DND-41 (cell line): ENCODE results near the gene SUSD5.

Experiments
- EZH2 ChIP-seq: IDR thresholded peaks from 3 replicates; pipeline ENCODE4 v1.6.1; 2012; ENCODE audit warnings: borderline replicate concordance, low read depth, mild to moderate bottlenecking, moderate library complexity, low read length, inconsistent platforms; ENCODE audit not compliant: severe bottlenecking
- TF ChIP-seq, protein P1 (sequence below): IDR thresholded peaks from 2 replicates; pipeline ENCODE4 v1.5.1; 2012; ENCODE audit warnings: borderline replicate concordance, low read length, moderate library complexity, mild to moderate bottlenecking; ENCODE audit not compliant: poor library complexity, severe bottlenecking; ENCODE audit errors: extremely low read depth

- TF ChIP-seq, protein P1, sequence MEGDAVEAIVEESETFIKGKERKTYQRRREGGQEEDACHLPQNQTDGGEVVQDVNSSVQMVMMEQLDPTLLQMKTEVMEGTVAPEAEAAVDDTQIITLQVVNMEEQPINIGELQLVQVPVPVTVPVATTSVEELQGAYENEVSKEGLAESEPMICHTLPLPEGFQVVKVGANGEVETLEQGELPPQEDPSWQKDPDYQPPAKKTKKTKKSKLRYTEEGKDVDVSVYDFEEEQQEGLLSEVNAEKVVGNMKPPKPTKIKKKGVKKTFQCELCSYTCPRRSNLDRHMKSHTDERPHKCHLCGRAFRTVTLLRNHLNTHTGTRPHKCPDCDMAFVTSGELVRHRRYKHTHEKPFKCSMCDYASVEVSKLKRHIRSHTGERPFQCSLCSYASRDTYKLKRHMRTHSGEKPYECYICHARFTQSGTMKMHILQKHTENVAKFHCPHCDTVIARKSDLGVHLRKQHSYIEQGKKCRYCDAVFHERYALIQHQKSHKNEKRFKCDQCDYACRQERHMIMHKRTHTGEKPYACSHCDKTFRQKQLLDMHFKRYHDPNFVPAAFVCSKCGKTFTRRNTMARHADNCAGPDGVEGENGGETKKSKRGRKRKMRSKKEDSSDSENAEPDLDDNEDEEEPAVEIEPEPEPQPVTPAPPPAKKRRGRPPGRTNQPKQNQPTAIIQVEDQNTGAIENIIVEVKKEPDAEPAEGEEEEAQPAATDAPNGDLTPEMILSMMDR = no peak
- no peak for TF ChIP-seq EZH2
These were observed 20.3 kb upstream of the SUSD5 start for GRCh38 chr3:33238923-33239322.
